Measurements from ENCODE around the gene SMAP1. TPM values are rescaled to one million over a fixed set of nuclear protein-coding genes. Genes with fewer than 3 reads are reported as not detected.

SMAP1 gene
- total RNA-seq, 4 donors from 2014 or later, result 24.1 to 35.5 (median 30.9) TPM

DNA sequence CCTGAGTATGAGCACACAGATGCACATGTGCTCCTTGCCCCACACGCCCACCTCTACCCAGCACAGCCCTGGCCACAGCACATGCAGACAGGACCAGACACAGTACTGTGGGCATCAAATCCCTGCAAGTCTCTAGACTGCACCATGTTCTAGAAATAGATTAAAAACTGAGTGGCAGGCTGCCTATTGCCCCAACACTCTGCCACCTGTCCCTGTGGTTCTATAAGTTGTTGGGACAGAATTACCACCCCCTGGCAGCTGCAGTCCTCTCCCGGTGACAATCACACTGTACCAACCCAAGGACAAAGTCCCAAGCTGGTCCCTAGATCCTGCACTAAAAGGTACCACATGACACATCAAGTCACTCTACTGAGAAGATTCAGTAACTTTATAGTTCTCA, 219.0 kb downstream of the SMAP1 start:
- Histone ChIP-seq H3K4me1 (no peaks in the 10 kb centered on the region), H3K9me3 (no peaks in the 10 kb centered on the region), H3K36me3 (no peaks in the 10 kb centered on the region), H3K27me3 (no peaks in the 10 kb centered on the region), H3K27ac (no peak overlapping the region), H3K4me3 (no peak overlapping the region)
- ATAC-seq, result no peak
- TF ChIP-seq POLR2AphosphoS5 (IDR thresholded peaks at IDR 0.05) (no peak), POLR2A (IDR thresholded peaks at IDR 0.05) (no peak), EP300 (IDR thresholded peaks at IDR 0.05) (no peak)
- TF ChIP-seq, protein P1, sequence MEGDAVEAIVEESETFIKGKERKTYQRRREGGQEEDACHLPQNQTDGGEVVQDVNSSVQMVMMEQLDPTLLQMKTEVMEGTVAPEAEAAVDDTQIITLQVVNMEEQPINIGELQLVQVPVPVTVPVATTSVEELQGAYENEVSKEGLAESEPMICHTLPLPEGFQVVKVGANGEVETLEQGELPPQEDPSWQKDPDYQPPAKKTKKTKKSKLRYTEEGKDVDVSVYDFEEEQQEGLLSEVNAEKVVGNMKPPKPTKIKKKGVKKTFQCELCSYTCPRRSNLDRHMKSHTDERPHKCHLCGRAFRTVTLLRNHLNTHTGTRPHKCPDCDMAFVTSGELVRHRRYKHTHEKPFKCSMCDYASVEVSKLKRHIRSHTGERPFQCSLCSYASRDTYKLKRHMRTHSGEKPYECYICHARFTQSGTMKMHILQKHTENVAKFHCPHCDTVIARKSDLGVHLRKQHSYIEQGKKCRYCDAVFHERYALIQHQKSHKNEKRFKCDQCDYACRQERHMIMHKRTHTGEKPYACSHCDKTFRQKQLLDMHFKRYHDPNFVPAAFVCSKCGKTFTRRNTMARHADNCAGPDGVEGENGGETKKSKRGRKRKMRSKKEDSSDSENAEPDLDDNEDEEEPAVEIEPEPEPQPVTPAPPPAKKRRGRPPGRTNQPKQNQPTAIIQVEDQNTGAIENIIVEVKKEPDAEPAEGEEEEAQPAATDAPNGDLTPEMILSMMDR (IDR thresholded peaks at IDR 0.05), result no peak
- WGBS, 2 donors (ENCODE audit: low coverage in 1 of 2), result 80% methylated on average over 1 of the region's 2 CpGs; no CpG with 5 or more reads in 1 of the 2 donors

DNA sequence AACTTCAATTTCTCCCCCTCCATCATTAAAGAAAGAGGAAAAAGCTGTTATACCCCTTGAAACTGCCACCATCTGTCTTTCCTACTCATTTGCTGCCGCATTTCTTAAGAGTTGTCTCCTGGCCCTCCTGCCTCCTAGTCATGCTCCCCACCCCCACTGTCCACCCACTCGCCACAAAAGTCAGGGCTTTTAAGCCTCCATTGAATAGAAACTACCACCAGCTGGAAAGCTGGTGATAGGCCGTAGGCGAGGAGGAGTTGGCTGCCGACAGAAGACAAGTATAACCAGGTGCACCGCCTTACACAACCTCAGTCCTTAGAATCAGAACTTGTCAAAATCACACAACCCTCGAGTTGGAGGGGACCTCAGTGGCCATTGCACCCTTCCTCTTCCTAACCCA, 221.6 kb downstream of the SMAP1 start:
- Histone ChIP-seq H3K9me3 (no peaks in the 10 kb centered on the region), H3K4me3 (no peak overlapping the region), H3K4me1 (no peaks in the 10 kb centered on the region), H3K27ac (no peak overlapping the region), H3K36me3 (no peaks in the 10 kb centered on the region), H3K27me3 (no peaks in the 10 kb centered on the region)
- ATAC-seq, result no peak
- TF ChIP-seq, protein P1 (IDR thresholded peaks at IDR 0.05), result no peak
- TF ChIP-seq POLR2AphosphoS5 (IDR thresholded peaks at IDR 0.05) (no peak), EP300 (IDR thresholded peaks at IDR 0.05) (no peak), POLR2A (IDR thresholded peaks at IDR 0.05) (no peak)
- WGBS, 2 donors (ENCODE audit: low coverage in 1 of 2), result 80 to 96% methylated on average over 5 to 6 of the region's 7 CpGs

DNA sequence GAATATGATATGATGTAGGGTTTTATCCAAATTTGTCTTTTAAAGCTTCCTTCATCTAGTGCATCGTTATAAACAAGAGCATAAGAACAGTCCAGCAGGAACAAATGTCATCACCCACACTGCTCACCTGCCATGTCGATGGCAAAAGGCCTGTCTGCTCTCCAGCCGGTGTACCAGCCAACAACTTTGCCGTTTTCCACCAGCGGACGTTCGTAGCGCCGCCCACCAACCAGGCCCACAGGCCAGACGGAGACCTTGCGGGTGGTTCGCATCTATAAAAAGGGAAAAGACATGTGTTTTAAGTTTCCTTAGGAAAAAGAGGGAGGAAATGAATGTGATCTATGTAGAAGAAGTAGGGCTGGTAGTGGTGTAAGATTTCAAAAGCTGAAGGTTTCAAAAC, 226.3 kb downstream of the SMAP1 start:
- H3K4me1 ChIP-seq, result no peaks in the 10 kb centered on the region
- no peak overlapping the region for H3K4me3 ChIP-seq
- peaks cover 6% of the 10 kb centered on the region for H3K27me3 ChIP-seq
- TF ChIP-seq POLR2A (IDR thresholded peaks at IDR 0.05) (no peak), EP300 (IDR thresholded peaks at IDR 0.05) (no peak), POLR2AphosphoS5 (IDR thresholded peaks at IDR 0.05) (no peak)
- TF ChIP-seq, protein P1 (IDR thresholded peaks at IDR 0.05), result no peak
- no peaks in the 10 kb centered on the region for H3K36me3 ChIP-seq
- H3K27ac ChIP-seq, result no peak overlapping the region
- WGBS, 2 donors (ENCODE audit: low coverage in 1 of 2), result 93% methylated on average over 12 of the region's 12 CpGs; no CpG with 5 or more reads in 1 of the 2 donors
- no peaks in the 10 kb centered on the region for H3K9me3 ChIP-seq
- no peak for ATAC-seq

DNA sequence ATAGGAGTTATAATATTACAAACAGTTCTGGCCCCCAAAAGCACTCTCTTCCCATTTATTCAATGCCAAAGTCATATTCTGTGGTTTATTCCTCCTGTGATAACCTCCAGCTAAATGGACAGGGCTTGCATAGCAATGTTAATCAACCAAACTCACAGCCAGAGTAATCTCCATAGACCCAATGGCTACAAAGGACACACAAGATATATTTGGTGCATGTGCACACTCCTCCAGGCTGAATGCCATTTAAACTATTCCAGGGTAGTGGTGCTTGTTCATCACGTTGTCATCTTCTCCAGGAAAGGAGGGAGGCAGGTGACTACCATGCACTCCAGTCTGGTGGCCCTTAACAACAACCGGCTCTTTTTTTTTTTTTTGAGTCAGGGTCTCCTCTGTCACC, 232.4 kb downstream of the SMAP1 start:
- Histone ChIP-seq H3K27me3 (peaks cover 6% of the 10 kb centered on the region), H3K4me1 (no peaks in the 10 kb centered on the region), H3K4me3 (no peak overlapping the region), H3K27ac (no peak overlapping the region), H3K36me3 (no peaks in the 10 kb centered on the region), H3K9me3 (no peaks in the 10 kb centered on the region)
- TF ChIP-seq, protein P1 (IDR thresholded peaks at IDR 0.05), result no peak
- TF ChIP-seq POLR2AphosphoS5 (IDR thresholded peaks at IDR 0.05) (no peak), POLR2A (IDR thresholded peaks at IDR 0.05) (no peak), EP300 (IDR thresholded peaks at IDR 0.05) (no peak)
- ATAC-seq, result no peak
- WGBS, 2 donors (ENCODE audit: low coverage in 1 of 2), result 64 to 88% methylated on average over 2 of the region's 2 CpGs

DNA sequence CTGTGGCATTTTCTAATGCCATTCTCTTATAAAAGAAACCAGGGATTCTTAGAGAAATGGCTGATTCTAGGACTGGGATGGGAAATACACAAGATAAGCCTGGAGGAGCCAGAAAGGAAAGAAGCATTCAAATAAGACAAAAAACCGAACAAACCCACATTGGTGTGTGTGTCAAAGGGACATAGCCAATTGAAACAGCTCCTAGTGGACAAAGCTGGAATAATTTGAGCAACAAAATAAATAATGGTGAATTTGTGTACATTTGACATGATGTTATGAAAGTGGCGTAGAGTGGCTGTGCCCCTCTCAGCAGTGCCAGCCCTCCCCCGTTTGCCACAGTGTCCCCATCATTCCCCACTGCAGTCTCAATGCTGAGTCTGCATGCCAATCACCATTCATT, 233.6 kb downstream of the SMAP1 start:
- H3K27ac ChIP-seq, result no peak overlapping the region
- no peaks in the 10 kb centered on the region for H3K27me3 ChIP-seq
- 75 to 83% methylated on average over 2 to 3 of the region's 3 CpGs for WGBS, 2 donors (ENCODE audit: low coverage in 1 of 2)
- no peaks in the 10 kb centered on the region for H3K4me1 ChIP-seq
- no peak for TF ChIP-seq POLR2AphosphoS5 (IDR thresholded peaks at IDR 0.05)
- no peaks in the 10 kb centered on the region for H3K9me3 ChIP-seq
- no peak overlapping the region for H3K4me3 ChIP-seq
- no peaks in the 10 kb centered on the region for H3K36me3 ChIP-seq
- no peak for ATAC-seq

Measured in gastroesophageal sphincter (tissue), 4 donors.